Prostate gland (tissue), 2 donors: Measurements from ENCODE around the gene LPAR3.

Source experiments
- CTCF ChIP-seq, 4 experiments: fragments of 200-600 bp in 2 of 4; fragments of 450-650 bp in 2 of 4; sonication (generic) in 2 of 4; IDR thresholded peaks; 1 replicate in 3 of 4; 2 replicates in 1 of 4; pipeline ENCODE4 v1.5.1; 2016 to 2019; ENCODE audit warnings: antibody characterized with exemption in 4 of 4, mild to moderate bottlenecking in 2 of 4, moderate library complexity in 2 of 4
- POLR2A ChIP-seq: fragments of 450-650 bp; IDR thresholded peaks from one replicate; pipeline ENCODE4 v1.6.1; 2016; ENCODE audit warnings: antibody characterized with exemption, mild to moderate bottlenecking
- POLR2AphosphoS5 ChIP-seq: sonication (generic); formaldehyde crosslinking; IDR thresholded peaks from one replicate; pipeline ENCODE4 v1.6.1; 2017; ENCODE audit warnings: antibody characterized with exemption

- TF ChIP-seq CTCF (IDR thresholded peaks at IDR 0.05) (no peak), POLR2A (no peak), POLR2AphosphoS5 (no peak)
Measured at GRCh38 chr1:84928979-84929378, 36.0 kb upstream of the LPAR3 start.
